NCI-H460 (cell line): ENCODE measurements around the gene ITPRIPL1. TPM values are rescaled to one million over a fixed set of nuclear protein-coding genes. Genes with fewer than 3 reads are reported as not detected.

Experiments
- DNase-seq: peaks from one replicate; pipeline ENCODE4 v3.0.0-alpha.2; 2016; ENCODE audit warnings: low read depth; ENCODE audit errors: extremely low read depth
- total RNA-seq: library from RNA; depleted of rRNA; stranded (reverse); fragments of >200 nt; shearing (Covaris generic); gene quantifications from 2 replicates; pipeline ENCODE4 v1.2.3, GENCODE V29; 2014; rRNA removed

The ITPRIPL1 gene
- total RNA-seq, 1 experiment from 2014 or later, result not detected

GRCh38 chr2:96353606-96354101 lies 28.5 kb downstream of the ITPRIPL1 start:
- DNase-seq, result no peak

DNA sequence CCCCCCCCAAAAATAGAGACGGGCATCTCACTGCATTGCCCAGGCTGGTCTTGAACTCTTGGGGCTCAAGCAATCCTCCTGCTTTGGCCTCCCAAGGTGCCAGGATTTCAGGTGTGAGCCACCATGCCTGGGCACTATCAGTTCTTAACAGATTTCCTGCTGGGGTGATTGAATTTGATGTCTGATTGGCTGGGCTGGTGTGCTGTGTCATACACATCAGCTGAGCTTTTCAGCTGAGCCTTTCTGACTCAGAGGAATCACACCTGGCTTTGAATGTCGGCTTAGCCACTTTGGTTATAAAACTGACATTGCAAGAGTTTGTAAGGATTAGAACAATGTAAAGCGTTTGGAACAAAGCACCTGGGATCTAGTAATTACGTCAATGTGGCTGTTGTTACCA lies 29.4 kb downstream of the ITPRIPL1 start:
- no peak for DNase-seq

- no peak for DNase-seq
These were observed 31.8 kb downstream of the ITPRIPL1 start for GRCh38 chr2:96356889-96357288.

GRCh38 chr2:96359310-96359709 lies 34.2 kb downstream of the ITPRIPL1 start:
- no peak for DNase-seq

DNA sequence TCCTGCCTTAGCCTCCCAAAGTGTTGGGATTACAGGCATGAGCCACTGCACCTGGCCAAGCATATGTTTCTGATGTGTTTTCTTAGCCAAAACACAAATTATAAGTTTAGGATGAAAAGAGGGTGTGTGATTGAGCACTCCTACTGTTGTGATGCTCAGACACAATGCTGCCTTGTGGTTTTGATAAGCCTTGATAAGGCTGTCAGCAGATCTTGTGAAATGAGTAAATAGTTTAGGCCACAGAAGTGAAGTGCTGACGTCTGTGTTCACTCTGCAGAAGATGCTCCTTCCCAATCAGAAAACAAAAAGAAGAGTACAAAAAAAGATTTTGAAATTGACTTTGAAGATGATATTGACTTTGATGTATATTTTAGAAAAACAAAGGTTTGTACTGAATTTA lies 34.7 kb downstream of the ITPRIPL1 start:
- DNase-seq, result no peak

DNA sequence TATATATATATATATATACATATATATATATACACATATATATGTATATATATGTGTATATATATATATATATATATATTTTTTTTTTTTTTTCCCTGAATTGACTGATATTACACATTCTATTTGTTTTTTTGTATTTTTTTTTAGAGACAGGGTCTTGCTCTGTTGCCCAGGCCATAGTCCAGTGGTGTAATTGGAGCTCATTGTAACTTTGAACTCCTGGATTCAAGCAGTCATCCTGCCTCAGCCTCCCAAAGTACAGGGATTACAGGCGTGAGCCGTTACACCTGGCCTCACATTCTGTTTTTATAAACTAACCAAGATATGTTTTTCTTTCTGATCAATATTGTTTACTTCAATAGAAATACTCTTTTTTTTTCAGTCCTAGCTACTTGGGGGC lies 36.6 kb downstream of the ITPRIPL1 start:
- DNase-seq, result no peak

GRCh38 chr2:96369186-96369585 lies 44.1 kb downstream of the ITPRIPL1 start:
- no peak for DNase-seq

GRCh38 chr2:96374211-96374951 lies 49.3 kb downstream of the ITPRIPL1 start:
- no peak for DNase-seq

Other genes with a start within 250 kb of the ITPRIPL1 start
- gene ADRA2B, start 208.7 kb upstream of the ITPRIPL1 start, total RNA-seq, result not detected in 2 replicates
- not detected in 2 replicates for gene ASTL, start 186.8 kb upstream of the ITPRIPL1 start, total RNA-seq
- gene DUSP2, start 179.9 kb upstream of the ITPRIPL1 start, total RNA-seq, result 11.1 and 13.2 TPM in 2 replicates
- 170 and 177 TPM in 2 replicates for gene STARD7, start 116.5 kb upstream of the ITPRIPL1 start, total RNA-seq
- 21.0 and 21.4 TPM in 2 replicates for gene TMEM127, start 59.3 kb upstream of the ITPRIPL1 start, total RNA-seq
- 75.0 and 76.9 TPM in 2 replicates for gene CIAO1, start 59.1 kb upstream of the ITPRIPL1 start, total RNA-seq
- 77.6 and 83.8 TPM in 2 replicates for gene SNRNP200, start 19.8 kb upstream of the ITPRIPL1 start, total RNA-seq
- 24.1 and 32.5 TPM in 2 replicates for gene NCAPH, start 10.4 kb downstream of the ITPRIPL1 start, total RNA-seq
- gene NEURL3, start 180.0 kb downstream of the ITPRIPL1 start, total RNA-seq, result not detected in 2 replicates
- gene ARID5A, start 211.4 kb downstream of the ITPRIPL1 start, total RNA-seq, result 0.89 and 0.99 TPM in 2 replicates